Activated CD4-positive, alpha-beta T cell treated with anti-CD3 and anti-CD28 coated beads, Interleukin-2, amount 10 ng/mL, durations not matched to agents 7 days and 5 days (primary cell): ENCODE data around the gene KAZN. TPM values are rescaled to one million over a fixed set of nuclear protein-coding genes. Genes with fewer than 3 reads are reported as not detected.

Experiments
- CTCF ChIA-PET: fragments of 350-600 bp; sonication (Branson Sonifier 250); formaldehyde crosslinking; loops from one replicate; lab custom pipeline; 2021; ENCODE audit warnings: antibody characterized with exemption; lab: Charles Lee
- POLR2A ChIA-PET: fragments of 350-600 bp; sonication (Branson Sonifier 250); formaldehyde crosslinking; loops from one replicate; lab custom pipeline; 2021; ENCODE audit warnings: antibody characterized with exemption; lab: Charles Lee
- DNase-seq: peaks from one replicate; pipeline ENCODE4 v3.0.0-alpha.2; 2020
- H3K27ac Mint-ChIP-seq: one replicate; pipeline ENCODE4 v1.8.0; 2021; ENCODE audit warnings: mild to moderate bottlenecking, moderate library complexity, mixed read lengths
- H3K27me3 Mint-ChIP-seq: one replicate; pipeline ENCODE4 v1.8.0; 2021; ENCODE audit warnings: mixed read lengths
- H3K36me3 Mint-ChIP-seq: one replicate; pipeline ENCODE4 v1.8.0; 2021; ENCODE audit warnings: low read depth, mixed read lengths
- H3K4me1 Mint-ChIP-seq: one replicate; pipeline ENCODE4 v1.8.0; 2021; ENCODE audit warnings: mixed read lengths
- H3K4me3 Mint-ChIP-seq: one replicate; pipeline ENCODE4 v1.8.0; 2021; ENCODE audit warnings: mild to moderate bottlenecking, moderate library complexity, mixed read lengths
- H3K9me3 Mint-ChIP-seq: one replicate; pipeline ENCODE4 v1.8.0; 2021; ENCODE audit warnings: mixed read lengths
- total RNA-seq, 2 experiments: library from RNA; stranded (reverse); gene quantifications; one replicate each; pipeline ENCODE4 v1.2.3, GENCODE V29; 2021

The KAZN gene
- total RNA-seq, 2 experiments from 2014 or later, result 0.21 to 0.22 TPM

DNA sequence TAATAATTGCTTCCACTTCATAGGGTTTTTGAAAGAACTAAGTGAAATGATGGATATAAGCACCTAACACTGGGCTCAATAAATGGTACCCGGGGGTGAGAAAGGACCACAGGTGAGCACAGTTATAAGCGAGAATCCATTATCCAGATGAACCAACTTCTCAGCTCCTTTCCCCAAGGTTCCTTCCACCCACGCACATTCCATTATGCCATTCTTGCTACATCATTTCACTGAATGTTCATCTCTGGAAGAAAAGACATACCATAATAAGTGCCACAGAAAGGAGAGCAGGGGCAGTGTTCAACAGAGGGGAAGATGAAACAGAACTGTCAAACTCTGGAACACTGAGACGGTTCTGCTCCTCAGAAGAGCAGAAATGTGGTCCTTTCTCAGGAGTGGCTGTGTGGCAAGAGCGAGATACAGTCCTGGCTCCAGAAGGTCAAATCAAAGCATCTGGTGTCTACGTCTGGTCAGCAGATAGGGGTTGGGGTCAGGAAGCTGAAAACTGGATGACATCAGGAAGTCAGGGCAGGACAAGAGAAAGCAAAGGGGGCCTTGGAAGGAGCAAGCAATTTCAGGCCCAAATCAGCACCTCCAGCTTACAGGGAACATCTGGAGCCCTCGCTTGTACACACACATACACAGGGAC, 299.6 kb downstream of the KAZN start:
- DNase-seq, result no peak
- CTCF ChIA-PET, result no interaction called here
- POLR2A ChIA-PET, result no interaction called here
- Mint-ChIP-seq H3K4me1 (no peaks in the 10 kb centered on the region), H3K27me3 (peaks cover 2% of the 10 kb centered on the region), H3K27ac (no peak overlapping the region), H3K36me3 (no peaks in the 10 kb centered on the region), H3K4me3 (no peak overlapping the region), H3K9me3 (no peaks in the 10 kb centered on the region)

DNA sequence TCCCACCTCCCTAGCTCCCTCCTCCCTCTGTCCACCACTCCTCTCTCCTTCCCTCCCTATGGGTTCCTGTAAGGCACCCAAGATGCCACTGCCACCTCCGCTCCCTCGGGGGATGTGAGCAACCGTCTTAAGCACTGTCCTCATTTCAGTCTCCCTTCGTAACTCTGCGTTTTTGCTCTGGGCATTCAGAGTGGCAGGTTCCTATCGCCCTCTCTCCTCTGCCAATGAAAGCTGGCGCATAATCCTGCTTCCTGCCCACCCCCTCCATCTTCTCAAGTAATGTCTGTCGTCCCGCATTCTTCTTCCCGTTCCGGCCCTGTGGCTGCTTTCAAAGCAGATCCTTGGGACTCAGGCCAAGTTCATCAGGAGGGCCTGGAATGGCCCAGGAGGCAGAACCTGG, 301.2 kb downstream of the KAZN start:
- peaks cover 2% of the 10 kb centered on the region for H3K27me3 Mint-ChIP-seq
- no peaks in the 10 kb centered on the region for H3K36me3 Mint-ChIP-seq
- H3K27ac Mint-ChIP-seq, result no peak overlapping the region
- CTCF ChIA-PET, result no interaction called here
- DNase-seq, result no peak
- no peaks in the 10 kb centered on the region for H3K9me3 Mint-ChIP-seq
- H3K4me1 Mint-ChIP-seq, result no peaks in the 10 kb centered on the region
- POLR2A ChIA-PET, result no interaction called here
- no peak overlapping the region for H3K4me3 Mint-ChIP-seq

DNA sequence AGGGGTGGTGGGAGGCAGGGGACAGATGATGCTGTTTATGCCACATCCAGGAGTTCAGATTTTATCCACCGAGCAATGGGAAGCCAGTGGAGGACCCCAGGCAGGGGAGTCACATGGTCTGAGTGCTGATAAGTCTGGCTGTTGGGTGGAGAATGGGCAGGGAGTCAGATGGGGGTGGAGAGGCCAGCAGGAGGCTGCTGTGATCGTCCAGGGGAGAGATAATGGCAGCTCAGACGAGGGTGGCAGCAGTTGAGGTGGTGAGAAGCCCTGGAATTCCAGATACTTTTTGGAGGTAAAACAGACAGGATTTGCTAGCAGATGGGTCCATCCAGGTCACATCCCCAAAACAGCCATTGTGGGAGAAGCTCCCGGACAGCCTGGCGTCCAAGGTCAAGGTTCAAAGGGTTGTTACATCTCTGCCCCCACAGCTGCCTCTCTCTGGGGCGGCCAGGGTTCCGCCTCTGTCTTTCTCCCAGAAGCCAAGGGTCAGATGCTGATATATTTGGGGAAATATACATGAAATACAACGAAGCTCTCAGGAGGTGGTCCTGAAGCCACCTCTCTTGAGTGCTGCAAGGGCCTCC, 303.0 kb downstream of the KAZN start:
- ChIA-PET POLR2A (no interaction called here), CTCF (no interaction called here)
- Mint-ChIP-seq H3K27ac (no peak overlapping the region), H3K36me3 (no peaks in the 10 kb centered on the region), H3K4me3 (no peak overlapping the region), H3K4me1 (no peaks in the 10 kb centered on the region), H3K9me3 (no peaks in the 10 kb centered on the region), H3K27me3 (peaks cover 2% of the 10 kb centered on the region)
- no peak for DNase-seq

DNA sequence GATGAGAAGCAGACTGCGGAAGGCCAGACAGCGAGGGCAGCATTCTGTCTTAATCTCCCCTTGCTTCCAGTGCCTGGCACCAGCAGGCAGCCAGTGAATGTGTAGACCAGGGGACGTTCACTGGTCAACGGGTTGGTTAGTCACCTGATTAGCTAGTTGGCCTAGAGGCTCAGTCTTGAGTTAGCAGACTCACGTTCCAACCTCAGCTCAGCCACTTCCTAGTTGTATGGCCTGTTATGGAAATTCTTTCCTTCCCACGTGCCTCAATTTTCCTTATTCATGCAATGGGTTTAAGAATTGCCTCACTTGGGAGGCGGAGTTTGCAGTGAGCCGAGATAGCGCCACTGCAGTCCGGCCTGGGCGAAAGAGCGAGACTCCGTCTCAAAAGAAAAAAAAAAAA, 305.4 kb downstream of the KAZN start:
- CTCF ChIA-PET, result no interaction called here

DNA sequence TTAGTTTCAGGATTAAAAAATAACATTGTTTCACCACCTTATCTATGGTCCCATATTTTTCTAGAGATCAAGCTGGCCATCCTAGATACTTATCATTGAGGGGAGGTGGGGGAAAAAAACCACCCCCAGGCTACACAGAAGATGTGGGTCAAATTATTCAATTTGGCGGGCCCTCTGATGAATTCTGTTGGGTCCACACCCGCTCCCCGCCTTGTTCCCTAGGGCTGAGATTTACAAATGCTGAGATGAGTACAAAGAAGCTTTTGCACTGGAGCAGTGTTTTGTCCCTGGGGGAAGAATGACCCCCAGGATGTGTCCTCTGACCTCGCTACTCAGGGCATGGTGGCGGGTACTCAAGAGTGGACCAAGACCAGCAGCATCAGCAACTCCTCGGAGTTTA, 308.2 kb downstream of the KAZN start:
- Mint-ChIP-seq H3K27me3 (no peaks in the 10 kb centered on the region), H3K4me1 (no peaks in the 10 kb centered on the region), H3K27ac (no peak overlapping the region), H3K9me3 (no peaks in the 10 kb centered on the region), H3K4me3 (no peak overlapping the region), H3K36me3 (no peaks in the 10 kb centered on the region)
- ChIA-PET POLR2A (no interaction called here), CTCF (no interaction called here)
- no peak for DNase-seq

More for the DNA sequence above, 305.4 kb downstream of the KAZN start:
- Mint-ChIP-seq H3K9me3 (no peaks in the 10 kb centered on the region), H3K27me3 (no peaks in the 10 kb centered on the region), H3K27ac (no peak overlapping the region), H3K4me1 (no peaks in the 10 kb centered on the region), H3K36me3 (no peaks in the 10 kb centered on the region), H3K4me3 (no peak overlapping the region)
- POLR2A ChIA-PET, result no interaction called here
- DNase-seq, result no peak

DNA sequence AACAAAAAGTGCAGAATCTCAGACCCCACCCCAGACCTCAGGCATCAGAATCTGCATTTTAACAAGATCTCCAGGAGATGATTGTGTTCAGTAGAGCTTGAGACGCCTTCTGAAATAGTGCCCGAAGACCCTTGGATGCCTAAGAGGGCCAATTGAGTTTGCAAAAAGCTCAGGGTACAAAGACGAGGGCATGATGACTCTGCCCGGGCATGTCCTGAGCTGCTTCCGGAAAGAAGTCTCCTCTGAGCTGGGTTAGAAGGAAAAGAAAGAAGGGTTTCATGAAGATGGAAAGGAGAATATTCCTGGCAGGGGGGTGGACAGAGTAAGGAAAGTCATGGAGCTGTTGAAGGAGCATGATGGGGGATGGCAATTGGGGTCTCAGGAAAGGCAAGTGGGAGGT, 308.9 kb downstream of the KAZN start:
- POLR2A ChIA-PET, result no interaction called here
- no peaks in the 10 kb centered on the region for H3K9me3 Mint-ChIP-seq
- no peaks in the 10 kb centered on the region for H3K4me1 Mint-ChIP-seq
- H3K4me3 Mint-ChIP-seq, result no peak overlapping the region
- CTCF ChIA-PET, result interaction anchor here (0.6 kb wide), 1 partner anchor 39 kb away, joined by 3 read pairs; no protein-coding TSS in a partner anchor
- H3K27me3 Mint-ChIP-seq, result no peaks in the 10 kb centered on the region
- DNase-seq, result no peak
- H3K27ac Mint-ChIP-seq, result peak overlapping the region; percentile 61
- no peaks in the 10 kb centered on the region for H3K36me3 Mint-ChIP-seq

DNA sequence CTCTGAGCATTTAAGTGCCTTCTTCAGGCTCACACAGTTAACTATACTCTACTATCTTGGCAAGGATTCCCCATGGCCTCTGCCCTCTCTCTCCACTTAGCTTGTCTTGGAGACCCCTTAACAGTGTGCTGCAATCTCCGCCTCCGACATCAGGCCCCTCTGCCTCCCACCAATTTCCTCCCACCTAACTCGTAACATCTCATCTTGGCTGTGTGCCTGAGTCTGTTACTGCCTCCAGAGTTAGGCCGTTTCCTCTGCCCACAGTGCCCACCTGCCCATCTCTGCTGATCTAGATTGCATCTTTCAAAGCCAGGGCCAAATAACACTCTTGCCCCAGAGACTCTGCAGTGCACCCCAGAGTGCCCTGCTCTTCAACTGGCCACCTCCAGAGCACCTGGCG, 310.8 kb downstream of the KAZN start:
- no peak for DNase-seq
- CTCF ChIA-PET, result no interaction called here
- Mint-ChIP-seq H3K4me1 (no peaks in the 10 kb centered on the region), H3K27me3 (no peaks in the 10 kb centered on the region), H3K9me3 (no peaks in the 10 kb centered on the region), H3K27ac (no peak overlapping the region), H3K36me3 (no peaks in the 10 kb centered on the region), H3K4me3 (no peak overlapping the region)
- POLR2A ChIA-PET, result no interaction called here

DNA sequence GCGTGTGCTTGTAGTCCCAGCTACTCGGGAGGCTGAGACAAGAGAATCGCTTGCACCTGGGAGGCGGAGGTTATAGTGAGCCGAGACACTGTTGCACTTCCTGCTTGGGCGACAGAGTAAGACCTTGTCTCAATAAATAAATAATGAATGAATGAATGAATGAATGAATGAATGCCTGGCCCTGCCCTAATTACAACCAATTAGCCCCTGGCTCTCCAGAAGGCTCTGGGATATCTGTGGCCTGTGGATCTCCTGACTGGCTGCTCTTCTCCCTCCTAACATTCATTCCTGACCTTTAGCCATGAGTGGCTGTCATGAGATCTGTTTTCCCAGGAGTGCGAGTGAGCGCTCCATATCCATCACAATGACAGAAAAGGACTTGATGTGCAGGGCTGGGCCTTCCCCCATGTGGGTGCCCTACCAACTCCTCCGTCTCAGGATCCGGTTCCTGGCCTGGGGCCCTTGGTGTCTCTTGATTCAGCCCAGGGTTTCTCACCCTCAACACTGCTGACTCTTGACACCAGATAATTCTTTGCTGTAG, 311.5 kb downstream of the KAZN start:
- no peak for DNase-seq
- Mint-ChIP-seq H3K4me1 (no peaks in the 10 kb centered on the region), H3K9me3 (no peaks in the 10 kb centered on the region), H3K27me3 (no peaks in the 10 kb centered on the region), H3K4me3 (no peak overlapping the region), H3K36me3 (no peaks in the 10 kb centered on the region), H3K27ac (no peak overlapping the region)
- POLR2A ChIA-PET, result no interaction called here
- CTCF ChIA-PET, result no interaction called here

DNA sequence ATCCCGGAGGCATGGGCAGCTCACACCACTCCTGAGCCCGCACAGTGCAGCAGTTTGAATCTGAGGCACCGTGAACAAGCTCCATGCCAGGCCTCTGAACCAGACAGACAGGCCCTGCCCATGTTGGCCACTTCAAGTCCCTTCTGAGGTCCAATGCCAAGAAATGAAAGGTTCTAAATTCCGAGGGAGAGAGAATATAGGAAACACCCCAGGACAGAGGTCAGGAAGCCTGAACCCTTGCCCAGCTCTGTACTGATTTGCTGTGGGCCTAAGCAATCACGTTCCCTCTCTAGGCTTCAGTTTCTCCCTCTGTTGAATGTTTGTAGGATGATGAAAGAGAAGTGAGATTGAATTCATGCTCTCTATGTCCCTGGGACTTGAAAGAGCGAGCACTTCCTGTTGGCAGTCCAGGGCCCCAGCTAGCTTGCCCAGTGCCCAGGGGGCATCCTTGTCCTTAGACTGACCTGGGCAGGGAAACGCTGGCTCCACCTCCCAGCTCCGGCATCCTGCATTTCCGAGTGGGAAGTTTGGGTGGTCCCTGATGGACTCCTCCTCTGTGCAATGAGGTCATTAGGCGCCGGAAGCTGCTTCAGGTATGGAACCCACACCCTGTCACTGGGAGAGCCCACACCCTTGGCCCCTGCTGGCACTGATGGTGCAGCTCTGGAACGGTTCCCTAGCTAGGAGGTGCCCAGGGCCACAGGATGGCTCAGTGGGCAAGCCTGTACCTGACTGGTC, 312.7 kb downstream of the KAZN start:
- POLR2A ChIA-PET, result no interaction called here
- H3K4me3 Mint-ChIP-seq, result no peak overlapping the region
- CTCF ChIA-PET, result no interaction called here

DNA sequence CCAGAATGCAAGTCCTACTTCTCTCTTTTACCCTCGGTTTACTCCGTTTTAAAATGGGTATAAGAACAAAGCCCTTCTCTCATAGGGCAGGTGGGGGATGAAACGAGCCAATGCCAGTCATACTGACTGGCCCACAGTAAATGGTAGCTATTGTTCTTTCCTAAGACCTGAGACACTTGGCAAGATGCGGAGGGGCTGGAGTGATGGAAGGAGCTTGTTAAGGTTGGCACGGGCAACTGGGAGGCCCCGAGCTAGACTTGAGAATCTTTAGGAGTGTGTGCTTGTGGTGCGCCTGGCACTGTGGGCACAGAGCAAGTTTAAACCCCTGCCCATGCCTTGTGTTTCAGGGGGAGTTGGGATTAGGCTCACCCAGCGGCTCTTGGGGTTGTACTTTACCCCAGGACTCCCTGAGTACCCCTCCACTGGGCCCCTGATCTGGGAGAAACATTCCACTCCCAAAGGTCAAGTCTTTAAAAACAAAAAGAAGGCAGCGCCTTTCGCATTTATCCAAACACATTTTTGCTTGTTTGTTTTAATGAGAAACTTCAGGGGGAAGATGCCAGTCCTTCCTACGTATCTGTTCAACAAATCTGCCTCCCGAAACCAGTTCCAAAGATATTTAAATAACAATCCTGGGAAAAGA, 314.5 kb downstream of the KAZN start:
- CTCF ChIA-PET, result no interaction called here

More for the DNA sequence above, 312.7 kb downstream of the KAZN start:
- Mint-ChIP-seq H3K27ac (no peak overlapping the region), H3K4me1 (no peaks in the 10 kb centered on the region), H3K27me3 (no peaks in the 10 kb centered on the region), H3K9me3 (no peaks in the 10 kb centered on the region), H3K36me3 (no peaks in the 10 kb centered on the region)
- DNase-seq, result no peak

DNA sequence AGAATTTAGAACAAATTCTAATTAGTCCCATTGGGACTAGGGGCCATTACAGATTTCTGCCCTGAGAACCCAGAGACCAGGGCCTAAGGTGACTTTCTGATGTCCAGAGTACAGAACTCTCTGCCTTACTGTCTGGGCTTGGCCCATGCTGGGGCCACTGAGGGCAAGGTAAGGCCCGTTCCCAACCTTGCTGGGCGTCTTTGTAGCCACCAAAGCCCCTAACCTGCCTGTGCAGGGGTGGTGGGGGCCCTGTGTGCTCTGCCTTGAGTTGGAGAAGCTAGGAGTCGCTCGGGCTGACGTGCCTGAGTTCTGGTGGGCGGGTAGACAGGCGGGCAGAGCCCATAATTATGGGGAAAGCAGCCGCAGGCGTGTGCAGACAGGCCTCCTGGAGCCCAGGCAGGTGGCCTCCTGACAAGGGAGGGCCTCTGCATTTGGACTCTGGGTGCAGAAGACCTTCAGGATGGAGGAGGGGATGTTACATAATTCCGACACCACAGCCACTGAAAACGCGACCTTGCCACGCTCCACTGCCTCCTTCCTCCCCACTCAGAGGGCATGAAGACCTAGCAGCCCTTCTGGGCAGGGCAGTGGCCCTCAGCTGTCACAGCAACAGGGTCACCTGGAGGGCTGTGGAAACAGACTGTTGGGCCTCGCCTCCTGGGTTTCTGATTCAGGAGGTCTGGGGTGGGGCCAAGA, 315.1 kb downstream of the KAZN start:
- H3K27ac Mint-ChIP-seq, result no peak overlapping the region
- H3K9me3 Mint-ChIP-seq, result no peaks in the 10 kb centered on the region
- H3K36me3 Mint-ChIP-seq, result no peaks in the 10 kb centered on the region
- ChIA-PET POLR2A (no interaction called here), CTCF (no interaction called here)
- no peak for DNase-seq
- no peak overlapping the region for H3K4me3 Mint-ChIP-seq
- no peaks in the 10 kb centered on the region for H3K4me1 Mint-ChIP-seq
- H3K27me3 Mint-ChIP-seq, result no peaks in the 10 kb centered on the region

More for the DNA sequence above, 314.5 kb downstream of the KAZN start:
- POLR2A ChIA-PET, result interaction anchor here (0.6 kb wide), 1 partner anchor 157 kb away, joined by 3 read pairs; no protein-coding TSS in a partner anchor
- Mint-ChIP-seq H3K4me3 (no peak overlapping the region), H3K36me3 (no peaks in the 10 kb centered on the region), H3K27me3 (no peaks in the 10 kb centered on the region), H3K9me3 (no peaks in the 10 kb centered on the region), H3K27ac (no peak overlapping the region), H3K4me1 (no peaks in the 10 kb centered on the region)
- DNase-seq, result no peak

DNA sequence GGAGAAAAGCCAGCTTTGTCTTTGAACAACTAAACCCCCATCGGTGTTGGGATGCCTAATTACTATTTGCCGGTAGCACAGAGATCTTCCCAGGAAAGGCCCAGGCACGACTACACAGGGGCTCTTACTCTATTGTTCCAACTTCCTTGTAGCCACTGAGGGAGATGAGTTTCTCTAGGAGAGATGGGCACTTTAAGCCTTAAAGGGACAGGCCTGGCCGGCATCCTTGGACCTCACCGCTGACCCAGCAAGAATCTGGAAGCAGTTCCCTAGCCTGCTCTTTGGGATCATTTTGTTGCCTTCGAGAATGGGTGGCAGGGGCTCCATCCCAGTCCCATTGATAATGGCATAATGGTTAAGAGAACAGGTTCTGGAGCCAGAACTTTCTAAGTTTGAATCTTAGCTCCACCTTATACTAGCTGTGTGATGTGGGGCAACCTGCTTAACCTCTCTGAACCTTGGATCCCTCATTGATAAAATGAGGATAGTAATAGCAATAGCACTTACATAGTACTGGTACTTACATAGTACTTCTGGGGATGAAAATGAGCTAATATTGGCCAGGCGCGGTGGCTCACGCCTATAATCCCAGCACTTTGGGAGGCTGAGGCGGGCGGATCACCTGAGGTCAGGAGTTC, 316.0 kb downstream of the KAZN start:
- Mint-ChIP-seq H3K4me3 (no peak overlapping the region), H3K27me3 (no peaks in the 10 kb centered on the region), H3K36me3 (no peaks in the 10 kb centered on the region), H3K9me3 (no peaks in the 10 kb centered on the region), H3K27ac (no peak overlapping the region), H3K4me1 (no peaks in the 10 kb centered on the region)
- ChIA-PET CTCF (no interaction called here), POLR2A (no interaction called here)
- no peak for DNase-seq
